NCI-H1436 treated with DMSO at 0.1 percent for 48 hours (cell line): Measurements from ENCODE around the gene NDRG4.

Source experiments
- DNase-seq: peaks from one replicate; lab custom pipeline; 2025; lab: John Stamatoyannopoulos, UW

NDRG4 gene

DNA sequence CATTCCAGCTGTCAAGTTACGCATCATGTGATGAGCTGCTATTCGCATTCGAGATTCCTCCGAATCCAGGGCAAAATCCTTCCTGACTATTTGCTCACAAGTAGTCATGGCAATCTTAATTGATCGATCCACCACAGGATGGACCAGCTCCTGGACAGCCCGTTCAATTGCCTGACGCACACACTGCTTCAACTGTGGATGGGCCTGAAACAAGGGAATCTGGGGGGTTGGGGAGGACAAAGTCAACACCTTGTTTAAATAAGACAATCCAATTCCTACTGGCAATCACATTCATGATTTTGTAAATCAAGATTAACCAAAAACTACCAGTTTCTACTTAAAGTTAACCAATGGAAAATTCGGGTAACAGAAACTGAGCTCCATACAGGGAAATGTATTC is 43.7 kb downstream of the NDRG4 start:
- no peak for DNase-seq

DNA sequence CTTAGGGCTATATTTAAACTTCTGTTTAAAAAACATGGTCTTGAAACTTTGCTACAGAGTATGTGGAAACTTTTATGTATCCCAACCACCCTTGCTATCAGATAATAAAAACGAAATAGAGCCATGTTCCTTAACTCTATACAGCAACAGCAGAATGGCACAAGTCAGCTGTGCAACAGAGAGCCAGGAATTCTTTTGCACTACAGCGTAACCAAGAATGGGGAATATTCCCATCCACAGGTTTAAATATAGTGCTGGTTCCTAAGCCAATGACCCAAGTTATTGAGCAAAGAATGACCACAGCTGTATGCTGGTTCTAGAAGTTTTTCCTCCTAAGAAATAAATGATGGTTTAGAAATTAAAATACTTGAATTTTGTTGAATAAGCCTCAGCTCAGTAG is 48.4 kb downstream of the NDRG4 start:
- no peak for DNase-seq

DNA sequence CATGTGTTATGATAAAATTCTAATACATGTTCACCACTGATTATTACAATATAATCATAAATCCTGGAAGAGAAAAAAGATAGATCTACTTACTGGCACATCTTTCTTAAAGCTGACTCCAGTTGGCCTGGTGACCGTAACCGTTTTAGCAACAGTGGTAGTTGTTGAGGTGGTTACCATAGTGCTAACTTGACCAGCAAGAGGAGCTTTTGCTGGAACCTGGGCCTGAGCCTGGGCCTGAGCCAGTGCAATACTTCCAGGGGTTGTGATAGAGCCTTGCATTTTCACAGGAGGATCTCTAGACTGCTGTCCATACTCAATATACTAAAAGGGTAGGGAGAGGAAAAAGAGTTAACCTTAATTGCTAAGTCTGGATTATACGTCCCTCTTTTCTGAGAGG is 51.6 kb downstream of the NDRG4 start:
- no peak for DNase-seq

DNA sequence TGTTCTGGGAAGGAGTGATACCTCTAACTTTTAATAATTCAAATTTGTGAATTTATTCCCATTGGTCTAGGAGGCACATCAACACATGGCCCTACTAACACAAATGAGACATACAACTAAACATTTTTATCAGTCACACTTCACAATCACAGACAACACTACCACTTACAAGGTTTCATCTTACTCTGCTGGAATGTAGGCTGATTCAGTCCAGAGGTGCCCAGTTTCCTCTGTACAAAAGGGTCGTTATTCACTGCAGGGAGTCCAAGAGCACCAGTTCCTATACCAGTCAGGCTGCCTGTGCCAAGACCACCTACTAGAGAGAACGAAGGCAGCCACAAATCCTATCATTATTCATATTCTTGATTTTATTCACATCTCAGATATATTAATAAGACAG is 56.7 kb downstream of the NDRG4 start:
- no peak for DNase-seq
